ENCODE data around the gene CASP9.
"Not testable (repeated sequence)": the region's sequence is repeated elsewhere in the genome, so short reads cannot be mapped to it uniquely, and the experiment has no call there.

Gene CASP9

DNA sequence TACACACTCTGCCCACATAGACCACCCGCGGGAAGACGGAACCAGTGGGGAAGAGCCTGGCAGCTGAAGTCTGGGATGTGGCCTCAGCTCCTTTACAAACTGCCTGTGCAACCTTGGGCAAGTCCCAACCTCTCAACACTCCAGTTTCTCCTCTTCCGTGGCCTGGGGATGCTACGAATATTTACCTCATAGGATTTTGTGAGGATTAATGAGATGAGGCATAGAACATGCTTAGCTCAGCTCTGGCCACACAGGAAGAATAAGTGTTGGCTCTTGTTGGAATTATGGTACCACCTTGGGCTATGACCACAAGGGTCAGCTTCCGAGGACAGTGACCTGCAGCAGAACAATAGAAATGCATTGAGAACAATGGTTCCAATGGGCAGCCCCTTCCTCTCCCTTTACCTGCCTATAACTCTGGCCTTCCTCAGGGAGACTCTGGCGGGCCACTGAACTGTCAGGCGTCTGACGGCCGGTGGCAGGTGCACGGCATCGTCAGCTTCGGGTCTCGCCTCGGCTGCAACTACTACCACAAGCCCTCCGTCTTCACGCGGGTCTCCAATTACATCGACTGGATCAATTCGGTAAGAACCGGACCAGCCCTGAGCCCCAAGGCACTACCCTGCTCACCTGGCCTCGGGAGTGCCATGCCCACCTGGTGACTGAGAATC lies 56.9 kb downstream of the CASP9 start:
- DNase-seq: not testable (repeated sequence)

GRCh38 chr1:15465674-15466073 lies 58.3 kb downstream of the CASP9 start:
- no peak for DNase-seq

GRCh38 chr1:15463926-15464322 lies 60.1 kb downstream of the CASP9 start:
- DNase-seq: not testable (repeated sequence)

GRCh38 chr1:15463064-15463800 lies 60.8 kb downstream of the CASP9 start:
- DNase-seq: not testable (repeated sequence)

DNA sequence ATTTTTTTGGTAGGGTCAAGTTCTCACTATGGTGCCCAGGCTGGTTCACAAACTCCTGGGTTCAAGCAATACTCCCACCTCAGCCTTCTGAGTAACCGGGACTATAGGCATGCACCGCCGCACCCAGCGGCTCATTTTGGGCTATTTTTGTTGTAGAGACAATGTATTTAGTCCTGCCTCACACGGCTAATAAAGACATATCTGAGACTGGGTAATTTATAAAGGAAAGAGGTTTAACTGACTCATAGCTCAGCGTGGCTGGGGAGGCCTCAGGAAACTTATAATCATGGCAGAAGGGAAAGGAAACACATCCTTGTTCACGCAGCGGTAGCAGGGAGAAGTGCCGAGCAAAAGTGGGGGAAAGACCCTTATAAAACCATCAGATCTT lies 63.3 kb downstream of the CASP9 start:
- no peak for DNase-seq

DNA sequence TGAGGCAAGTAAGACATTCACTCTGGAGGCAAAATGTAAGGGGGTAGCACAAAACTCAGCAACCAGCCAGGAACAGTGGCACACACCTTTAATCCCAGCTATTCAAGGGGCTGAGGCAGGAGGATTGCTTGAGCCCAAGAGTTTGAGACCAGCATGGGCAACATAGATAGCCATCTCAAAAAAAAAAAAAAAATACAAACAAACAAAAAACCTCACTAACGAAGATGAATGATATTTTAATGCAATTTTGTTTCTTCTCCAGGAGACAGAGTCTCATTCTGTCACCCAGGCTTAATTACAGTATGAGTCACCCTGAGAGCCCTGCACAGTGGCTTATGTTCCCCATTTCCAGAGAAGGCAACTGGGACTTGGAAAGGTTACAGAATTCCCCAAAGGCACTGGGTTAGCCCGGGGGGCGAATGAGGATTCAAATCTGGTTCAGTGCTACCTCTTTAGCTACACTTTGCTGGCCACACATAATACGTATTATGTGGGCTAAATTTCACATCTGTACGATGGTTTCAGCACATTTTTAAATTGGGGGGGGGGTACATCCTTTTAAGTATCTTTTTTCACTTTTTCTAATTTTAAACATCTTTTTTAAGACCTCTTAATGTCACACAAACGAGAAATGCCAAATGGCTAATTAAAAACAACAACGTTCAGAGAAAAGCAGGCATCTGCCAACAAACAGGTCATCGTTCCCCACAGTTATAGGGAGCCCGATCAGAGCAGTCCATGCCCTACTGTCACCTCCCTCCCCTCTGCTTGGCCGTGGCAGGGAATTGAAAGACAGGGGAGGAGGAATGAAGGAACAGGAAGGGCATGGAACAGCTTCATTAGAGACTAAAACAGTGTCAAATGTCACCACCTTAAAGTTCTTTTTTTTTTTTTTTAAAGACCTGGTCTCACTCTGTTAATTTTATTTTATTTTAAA lies 64.0 kb downstream of the CASP9 start:
- no peak for DNase-seq

GRCh38 chr1:15458388-15458787 lies 65.6 kb downstream of the CASP9 start:
- DNase-seq: not testable (repeated sequence)

GRCh38 chr1:15457585-15457984 lies 66.4 kb downstream of the CASP9 start:
- no peak for DNase-seq

DNA sequence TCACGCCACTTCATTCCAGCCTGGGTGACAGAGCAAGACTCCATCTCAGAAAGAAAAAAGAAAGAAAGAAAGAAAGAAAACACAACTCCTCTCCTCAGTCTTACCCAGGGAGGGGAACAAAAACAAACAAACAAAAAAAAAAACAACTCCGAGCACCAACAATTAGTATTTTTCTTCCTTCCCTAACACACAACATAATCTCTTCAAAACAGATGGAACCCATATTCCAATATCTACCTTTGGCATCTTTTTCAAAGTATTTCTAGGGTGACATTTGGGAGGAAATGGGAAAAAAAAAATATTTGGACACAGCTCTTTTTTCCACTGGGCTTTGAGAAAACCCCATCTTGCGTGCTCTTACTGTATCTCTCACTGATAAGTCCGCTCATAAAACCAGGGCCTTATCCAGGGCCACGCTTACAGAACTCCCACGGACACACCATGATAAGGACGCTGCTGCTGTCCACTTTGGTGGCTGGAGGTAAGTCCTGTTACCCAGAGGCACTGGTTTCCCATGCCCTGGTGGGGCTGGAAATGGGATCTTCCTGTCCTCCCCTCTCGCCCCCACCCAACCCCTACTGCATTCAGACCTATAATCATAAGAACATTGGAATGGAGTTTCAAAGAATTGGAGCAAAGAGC lies 67.6 kb downstream of the CASP9 start, which contains the start of gene CELA2A:
Gene CELA2A, plus strand, starts transcription at position 420 of the 642 bp plus-strand sequence. Its CDS starts 22 bp downstream, at position 442.
- no peak for DNase-seq

DNA sequence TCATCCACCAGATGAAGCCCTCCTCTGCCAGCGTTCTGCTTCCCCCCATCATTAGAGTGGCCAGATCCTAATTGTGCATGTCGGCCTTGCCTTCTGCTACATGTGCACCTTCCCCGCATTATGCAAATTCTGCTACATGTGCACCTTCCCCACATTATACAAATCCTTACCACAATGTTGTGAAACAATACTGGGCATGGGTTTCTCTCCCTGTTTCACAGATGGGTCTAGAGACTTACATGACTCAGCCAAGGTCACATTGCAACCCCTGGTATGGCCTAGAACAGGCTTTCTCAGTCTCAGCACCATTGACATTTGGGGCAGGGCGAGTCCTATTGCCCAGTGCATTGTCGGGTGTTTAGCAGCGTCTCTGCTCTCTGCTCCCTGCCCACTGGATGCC lies 68.5 kb downstream of the CASP9 start:
- DNase-seq: no peak

DNA sequence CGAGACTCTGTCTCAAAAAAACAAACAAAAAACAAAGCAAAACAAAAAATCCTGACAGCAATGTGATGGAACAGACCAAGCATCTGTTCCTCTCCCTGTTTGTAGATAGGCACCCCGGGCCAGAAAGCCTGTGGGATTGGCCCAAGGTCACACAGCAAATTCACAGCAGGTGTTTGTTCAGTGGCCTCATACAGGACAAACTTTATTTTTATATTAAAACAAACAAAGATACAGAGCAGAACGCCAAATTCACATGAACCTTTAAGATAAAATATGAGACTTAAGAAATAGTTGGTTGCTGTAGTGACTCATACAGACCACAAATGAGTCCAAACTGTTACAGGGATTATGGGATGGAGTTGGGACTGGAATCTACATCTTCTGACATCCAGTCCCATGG lies 69.8 kb downstream of the CASP9 start:
- no peak for DNase-seq

GRCh38 chr1:15453734-15454133 lies 70.3 kb downstream of the CASP9 start:
- no peak for DNase-seq

- DNase-seq: no peak
Observed at GRCh38 chr1:15452866-15453571, 71.0 kb downstream of the CASP9 start.

- DNase-seq: no peak
Observed at GRCh38 chr1:15452216-15452615, 71.8 kb downstream of the CASP9 start.

DNA sequence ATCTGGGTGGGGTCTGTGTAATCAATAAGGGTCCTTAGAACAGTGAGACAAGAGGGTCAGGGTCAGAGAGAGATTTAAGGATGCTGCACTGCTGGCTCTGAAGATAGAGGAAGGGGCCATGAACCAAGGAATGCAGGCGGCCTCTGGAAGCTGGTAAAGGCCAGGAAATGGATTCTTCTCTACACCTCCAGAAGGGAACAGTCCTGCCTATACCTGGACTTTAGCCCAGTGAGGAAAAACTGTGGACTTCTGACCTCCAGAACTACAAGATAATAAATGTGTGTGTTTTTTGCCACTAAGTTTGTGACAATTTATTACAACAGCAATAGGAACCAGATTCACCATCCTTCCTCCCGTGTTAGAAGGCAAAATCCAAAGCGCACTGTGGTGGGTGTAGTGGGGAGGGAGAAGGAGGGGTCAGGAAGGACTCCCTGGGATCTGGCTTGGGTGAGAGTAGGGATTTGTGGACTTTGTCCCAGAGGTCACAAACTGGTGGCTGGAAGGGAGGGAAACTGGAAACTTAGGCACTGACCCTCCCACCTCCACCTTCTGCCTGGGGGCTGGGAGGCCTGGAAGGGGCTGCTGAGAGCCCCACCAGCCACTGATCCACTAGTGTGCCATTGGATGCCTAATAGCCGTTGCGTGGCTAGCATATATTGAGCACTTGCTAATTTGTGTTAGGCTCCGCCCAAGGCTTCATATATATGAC lies 72.8 kb downstream of the CASP9 start:
- no peak for DNase-seq

DNA sequence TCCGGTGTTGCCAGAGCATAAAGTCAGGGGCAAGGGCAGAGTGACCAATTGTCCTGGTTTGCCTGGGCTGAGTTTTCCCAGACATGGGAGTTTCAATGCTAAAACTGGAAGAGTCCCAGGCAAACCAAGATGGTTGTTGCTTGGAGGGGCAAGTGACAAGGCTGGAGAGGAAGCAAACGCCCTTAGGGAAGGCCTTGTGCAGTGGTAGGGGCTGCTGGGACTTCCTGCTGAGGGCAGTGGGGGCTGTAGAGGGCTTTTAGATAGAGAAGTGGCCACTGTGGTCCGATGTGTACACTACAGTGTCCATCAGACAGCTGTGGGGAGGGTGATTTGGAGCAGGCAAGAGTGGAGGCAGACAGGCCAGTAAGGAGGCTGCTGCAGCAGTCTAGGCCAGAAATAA lies 74.4 kb downstream of the CASP9 start:
- no peak for DNase-seq

GRCh38 chr1:15448877-15449462 lies 75.0 kb downstream of the CASP9 start:
- DNase-seq: no peak

DNA sequence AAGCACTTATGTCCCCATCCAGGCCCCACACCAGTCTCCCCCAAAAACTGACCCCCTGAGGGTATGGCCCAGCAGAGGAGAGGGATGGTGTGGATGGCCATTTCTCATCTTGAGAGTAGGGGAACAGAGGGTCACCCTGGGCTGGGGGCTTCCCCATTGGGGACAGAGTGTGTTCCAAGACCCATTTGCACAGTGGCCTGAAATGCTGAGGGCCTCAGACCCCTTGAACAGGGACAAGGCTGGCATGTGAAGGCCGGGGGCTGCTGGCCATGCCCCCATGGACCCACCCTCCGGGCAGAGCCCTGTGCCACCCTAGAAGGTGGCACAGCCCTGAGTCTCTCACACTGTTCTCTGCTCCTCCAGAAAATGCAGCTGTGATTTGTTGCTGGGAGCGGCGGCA lies 77.8 kb downstream of the CASP9 start:
- no peak for DNase-seq

GRCh38 chr1:15445390-15446122 lies 78.5 kb downstream of the CASP9 start:
- DNase-seq: no peak
